H1 (cell line): ENCODE results near the gene TMA7B. TPM values are rescaled to one million over a fixed set of nuclear protein-coding genes. Genes with fewer than 3 reads are reported as not detected.

ENCODE experiments used
- CTCF ChIA-PET: fragments of 300-600 bp; sonication (Branson Sonifier 250); formaldehyde crosslinking; loops from one replicate; lab custom pipeline; 2021; ENCODE audit not compliant: partially characterized antibody; lab: Charles Lee
- POLR2A ChIA-PET: fragments of 300-600 bp; sonication (Branson Sonifier 250); formaldehyde crosslinking; loops from one replicate; lab custom pipeline; 2021; ENCODE audit warnings: inconsistent platforms; ENCODE audit not compliant: partially characterized antibody; lab: Charles Lee
- DNase-seq, 2 experiments: peaks; one replicate each; pipeline versions ENCODE4 v3.0.0 to v3.0.0-alpha.2; 2010 to 2022; ENCODE audit warnings: low spot score in 2 of 2, low read depth in 1 of 2, mixed read lengths in 1 of 2
- FAIRE-seq: peaks from 2 replicates; lab custom pipeline; 2011; peaks lifted over from hg19 to GRCh38; lab: Jason Lieb, UNC
- H2AFZ ChIP-seq: 2 replicates; pipeline ENCODE4 v1.8.1; 2012; ENCODE audit warnings: low read length, inconsistent platforms
- H2AK5ac ChIP-seq: 2 replicates; pipeline ENCODE4 v1.6.1; 2013; ENCODE audit warnings: low read depth, low read length
- H2BK120ac ChIP-seq: replicated peaks from 2 replicates; pipeline ENCODE3; 2013; ENCODE audit warnings: low read depth, low read length, inconsistent platforms
- H2BK12ac ChIP-seq: 2 replicates; pipeline ENCODE4 v1.6.1; 2013; ENCODE audit warnings: low read depth, low read length
- H2BK15ac ChIP-seq: 2 replicates; pipeline ENCODE4 v1.6.1; 2013; ENCODE audit warnings: low read length
- H2BK20ac ChIP-seq: 2 replicates; pipeline ENCODE4 v1.6.1; 2013; ENCODE audit warnings: low read length
- H2BK5ac ChIP-seq: 2 replicates; pipeline ENCODE4 v1.6.1; 2013; ENCODE audit warnings: low read depth, low read length
- H3K14ac ChIP-seq: 2 replicates; pipeline ENCODE4 v1.6.1; 2013; ENCODE audit warnings: inconsistent platforms; ENCODE audit not compliant: insufficient read length
- H3K18ac ChIP-seq: 2 replicates; pipeline ENCODE4 v1.6.1; 2013; ENCODE audit warnings: low read length; ENCODE audit errors: extremely low read depth
- H3K23ac ChIP-seq: 2 replicates; pipeline ENCODE4 v1.6.1; 2013; ENCODE audit warnings: inconsistent platforms; ENCODE audit not compliant: insufficient read length
- H3K23me2 ChIP-seq: 2 replicates; pipeline ENCODE4 v1.6.1; 2013; ENCODE audit warnings: low read depth, low read length
- H3K27ac ChIP-seq: 2 replicates; pipeline ENCODE4 v1.6.1; 2011; ENCODE audit warnings: low read depth, low read length, inconsistent platforms
- H3K27me3 ChIP-seq, 4 experiments: replicated peaks in 1 of 4; 1 replicate in 1 of 4; 2 replicates in 3 of 4; pipeline versions ENCODE4 v1.6.1 to v1.8.1; 2011 to 2013; ENCODE audit warnings: low read length in 3 of 4, mild to moderate bottlenecking in 3 of 4, inconsistent platforms in 2 of 4, mixed read lengths in 2 of 4, moderate library complexity in 1 of 4; ENCODE audit not compliant: control insufficient read depth in 3 of 4, insufficient read depth in 3 of 4; ENCODE audit errors: extremely low read depth in 1 of 4
- H3K36me3 ChIP-seq, 4 experiments: 2 replicates each; pipeline versions ENCODE4 v1.6.1 to v1.8.1; 2011 to 2013; ENCODE audit warnings: mild to moderate bottlenecking in 4 of 4, low read length in 3 of 4, moderate library complexity in 2 of 4, control low read depth in 1 of 4, inconsistent platforms in 1 of 4; ENCODE audit not compliant: insufficient read depth in 4 of 4, control insufficient read depth in 2 of 4
- H3K4ac ChIP-seq: replicated peaks from 2 replicates; pipeline ENCODE3; 2013; ENCODE audit warnings: low read length, low read depth, mixed read lengths, inconsistent platforms; ENCODE audit not compliant: insufficient read length
- H3K4me1 ChIP-seq, 4 experiments: replicated peaks in 1 of 4; 1 replicate in 1 of 4; 2 replicates in 3 of 4; pipeline versions ENCODE4 v1.6.1 to v1.8.1; 2011 to 2013; ENCODE audit warnings: low read length in 3 of 4, inconsistent platforms in 2 of 4, mixed read lengths in 1 of 4; ENCODE audit not compliant: insufficient read depth in 4 of 4, control insufficient read depth in 3 of 4
- H3K4me2 ChIP-seq, 2 experiments: 2 replicates each; pipeline versions ENCODE4 v1.6.1 to v1.8.1; 2011 to 2013; ENCODE audit warnings: low read depth in 2 of 2, low read length in 2 of 2, control low read depth in 1 of 2, inconsistent platforms in 1 of 2, mild to moderate bottlenecking in 1 of 2; ENCODE audit not compliant: insufficient read depth in 1 of 2
- H3K4me3 ChIP-seq, 4 experiments: fragments of 200-600, 300-600 bp in 1 of 4; sonication (generic), shearing (Covaris generic), sonication (Bioruptor Twin) in 1 of 4; 2 replicates each; pipeline versions ENCODE4 v1.5.1 to v1.8.1; 2011 to 2016; ENCODE audit warnings: low read length in 4 of 4, low read depth in 3 of 4, control low read depth in 2 of 4, inconsistent platforms in 2 of 4, mild to moderate bottlenecking in 2 of 4, mixed read lengths in 1 of 4, moderate library complexity in 1 of 4; ENCODE audit not compliant: insufficient read depth in 2 of 4; ENCODE audit errors: extremely low read depth in 1 of 4
- H3K56ac ChIP-seq: replicated peaks from 2 replicates; pipeline ENCODE3; 2013; ENCODE audit warnings: low read depth, mild to moderate bottlenecking, mixed read lengths, low read length, inconsistent platforms; ENCODE audit not compliant: insufficient read length
- H3K79me1 ChIP-seq: 2 replicates; pipeline ENCODE4 v1.6.1; 2013; ENCODE audit warnings: low read depth, low read length, control low read depth
- H3K79me2 ChIP-seq, 2 experiments: 2 replicates each; pipeline versions ENCODE4 v1.6.1 to v1.8.1; 2012 to 2013; ENCODE audit warnings: low read length in 2 of 2, mild to moderate bottlenecking in 2 of 2, inconsistent platforms in 1 of 2; ENCODE audit not compliant: insufficient read depth in 2 of 2, control insufficient read depth in 1 of 2
- H3K9ac ChIP-seq, 4 experiments: replicated peaks in 1 of 4; 1 replicate in 1 of 4; 2 replicates in 3 of 4; pipeline versions ENCODE4 v1.6.1 to v1.8.1; 2011 to 2013; ENCODE audit warnings: low read depth in 3 of 4, low read length in 3 of 4, control low read depth in 2 of 4, mild to moderate bottlenecking in 2 of 4, moderate library complexity in 2 of 4, inconsistent platforms in 1 of 4; ENCODE audit errors: extremely low read depth in 1 of 4
- H3K9me3 ChIP-seq, 2 experiments: 2 replicates each; pipeline versions ENCODE4 v1.6.1 to v1.8.1; 2012 to 2013; ENCODE audit warnings: mild to moderate bottlenecking in 2 of 2, moderate library complexity in 2 of 2, control low read depth in 1 of 2, inconsistent platforms in 1 of 2, low read depth in 1 of 2, low read length in 1 of 2, mixed read lengths in 1 of 2; ENCODE audit not compliant: insufficient read depth in 2 of 2
- H4K20me1 ChIP-seq, 2 experiments: replicated peaks in 1 of 2; 2 replicates each; pipeline versions ENCODE3 to v1.8.1; 2011 to 2013; ENCODE audit warnings: inconsistent platforms in 2 of 2, low read length in 2 of 2, mild to moderate bottlenecking in 1 of 2; ENCODE audit not compliant: insufficient read depth in 2 of 2, control insufficient read depth in 1 of 2
- H4K5ac ChIP-seq: 2 replicates; pipeline ENCODE4 v1.6.1; 2013; ENCODE audit warnings: low read length, low read depth, mixed read lengths, inconsistent platforms; ENCODE audit not compliant: insufficient read length
- H4K8ac ChIP-seq: 2 replicates; pipeline ENCODE4 v1.8.0; 2013; ENCODE audit warnings: mild to moderate bottlenecking, moderate library complexity, low read length, inconsistent platforms; ENCODE audit not compliant: insufficient read depth; ENCODE audit errors: extremely low read depth
- H4K91ac ChIP-seq: replicated peaks from 2 replicates; pipeline ENCODE3; 2013; ENCODE audit warnings: low read length, mixed read lengths, inconsistent platforms; ENCODE audit not compliant: insufficient read length
- BRCA1 ChIP-seq: IDR thresholded peaks from 2 replicates; pipeline ENCODE4 v1.6.1; 2012; ENCODE audit warnings: low read depth, low read length, improper control_type of control experiment
- CHD1 ChIP-seq: IDR thresholded peaks from 2 replicates; pipeline ENCODE4 v1.6.1; 2012; ENCODE audit warnings: low read depth, low read length, improper control_type of control experiment
- HDAC6 ChIP-seq: IDR thresholded peaks from one replicate; pipeline ENCODE4 v1.7.1; 2012; ENCODE audit warnings: low read depth, mild to moderate bottlenecking, inconsistent platforms, low read length, moderate library complexity
- JUN ChIP-seq: IDR thresholded peaks from 2 replicates; pipeline ENCODE4 v1.6.1; 2011; ENCODE audit warnings: low read depth, mild to moderate bottlenecking, improper control_type of control experiment, low read length
- JUND ChIP-seq: IDR thresholded peaks from 2 replicates; pipeline ENCODE4 v1.6.1; 2011; ENCODE audit warnings: mild to moderate bottlenecking, improper control_type of control experiment, low read length
- KDM5A ChIP-seq: fragments of 200-600 bp; IDR thresholded peaks from 2 replicates; pipeline ENCODE4 v1.7.1; 2012; ENCODE audit warnings: mild to moderate bottlenecking, low read length, inconsistent platforms, mixed read lengths
- RXRA ChIP-seq: IDR thresholded peaks from 2 replicates; pipeline ENCODE4 v1.6.1; 2011; ENCODE audit warnings: low read depth, mild to moderate bottlenecking, low read length, moderate library complexity; ENCODE audit not compliant: insufficient read depth
- TAF7 ChIP-seq: optimal IDR thresholded peaks from 2 replicates; pipeline ENCODE3; 2011; ENCODE audit warnings: low read depth, mild to moderate bottlenecking, inconsistent platforms, low read length, moderate library complexity, borderline replicate concordance
- WGBS, 2 experiments: shearing (Covaris generic) in 1 of 2; methylation state at CpG; one replicate each; pipeline versions ENCODE4 v1.1.6 to v1.1.7; 2013 to 2015; ENCODE audit warnings: low lambda C conversion rate in 2 of 2, mixed read lengths in 2 of 2, inconsistent platforms in 1 of 2, low coverage in 1 of 2, missing lambda C conversion rate in 1 of 2; ENCODE audit not compliant: insufficient replicate concordance in 2 of 2, insufficient coverage in 1 of 2, insufficient read length in 1 of 2; ENCODE audit errors: extremely low coverage in 1 of 2, missing lambda C conversion rate in 1 of 2; 5-methylcytosine and 5-hydroxymethylcytosine counted together
- polyA plus RNA-seq, 7 experiments: library from polyadenylated mRNA; depleted of rRNA in 3 of 7; stranded (reverse) in 5 of 7; unstranded in 2 of 7; fragments of >200 nt in 5 of 7; fragments of 200-250 nt in 2 of 7; gene quantifications; 1 replicate in 5 of 7; 2 replicates in 1 of 7; 4 replicates in 1 of 7; pipeline versions ENCODE4 v1.2.1 to v1.2.3, GENCODE V29; 2011 to 2013; ENCODE audit warnings: missing spikeins in 2 of 7, mixed read lengths in 2 of 7
- total RNA-seq: library from RNA; stranded (reverse); fragmentation: NEBNext Ultra II Directional; extraction: Animal tissue kit (Norgen Biotek cat#: 25700); gene quantifications from 2 replicates; pipeline ENCODE4 v1.2.1, GENCODE V29; 2021
- TF ChIP-seq, protein P1 (sequence below): IDR thresholded peaks from 2 replicates; pipeline ENCODE4 v1.6.1; 2012; ENCODE audit warnings: inconsistent platforms
- TF ChIP-seq, protein P2 (sequence below): IDR thresholded peaks from 2 replicates; pipeline ENCODE4 v1.6.1; 2012; ENCODE audit warnings: inconsistent platforms
- TF ChIP-seq, protein P3 (sequence below), 3 experiments: IDR thresholded peaks; 1 replicate in 2 of 3; 2 replicates in 1 of 3; pipeline versions ENCODE4 v1.5.1 to v1.6.1; 2011; ENCODE audit warnings: low read length in 3 of 3, mild to moderate bottlenecking in 3 of 3, inconsistent platforms in 2 of 3, low read depth in 1 of 3, moderate library complexity in 1 of 3; ENCODE audit not compliant: insufficient read depth in 1 of 3; ENCODE audit errors: control extremely low read depth in 1 of 3

The TMA7B gene
- total and polyA plus RNA-seq, 2 of the 8 experiments (the other 6 are each of a cell fraction or from before 2014, with no cell fraction given) = not detected

DNA sequence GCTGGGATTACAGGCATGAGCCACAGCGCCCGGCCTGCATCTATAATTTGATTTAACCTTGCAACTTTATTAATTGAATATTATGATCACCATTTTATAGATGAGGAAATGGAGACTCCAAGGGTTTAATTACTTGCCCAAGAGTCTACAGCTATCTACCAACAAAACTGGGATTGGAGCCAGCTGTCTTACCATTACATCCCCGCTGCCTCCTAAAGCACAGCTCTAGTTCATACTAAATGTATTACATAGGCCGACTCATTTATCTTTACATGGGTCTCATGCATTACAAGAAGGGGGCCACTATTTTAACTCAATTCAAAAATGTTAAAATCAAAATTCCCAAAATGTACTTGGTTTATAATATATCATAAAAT, 14.1 kb upstream of the TMA7B start:
- Histone ChIP-seq H2BK120ac (no peak overlapping the region), H3K4ac (no peak overlapping the region), H2BK15ac (no peak overlapping the region), H3K56ac (no peak overlapping the region), H2AK5ac (no peak overlapping the region), H4K91ac (no peak overlapping the region), H3K27me3 (no peaks in the 10 kb centered on the region; a peak in 1 of 7 replicates), H4K20me1 (no peaks in the 10 kb centered on the region), H2BK20ac (no peak overlapping the region), H4K8ac (no peak overlapping the region), H3K9ac (no peak overlapping the region), H3K79me2 (no peaks in the 10 kb centered on the region), H4K5ac (no peak overlapping the region), H2BK12ac (no peak overlapping the region), H3K9me3 (no peaks in the 10 kb centered on the region), H3K79me1 (no peaks in the 10 kb centered on the region), H3K23ac (no peak overlapping the region), H3K4me3 (no peak overlapping the region), H2AFZ (no peak overlapping the region), H3K23me2 (no peaks in the 10 kb centered on the region), H3K18ac (no peak overlapping the region), H3K4me1 (peaks cover 8 to 23% (median 14%) of the 10 kb centered on the region in 4 experiments; a peak in 5 of 7 replicates), H2BK5ac (no peak overlapping the region), H3K36me3 (no peaks in the 10 kb centered on the region), H3K4me2 (no peak overlapping the region), H3K27ac (no peak overlapping the region), H3K14ac (no peak overlapping the region)
- CTCF ChIA-PET = interaction anchor here (0.6 to 7.0 kb wide), 8 partner anchors 8 to 709 kb away, joined by 3 to 66 read pairs (median 4); partner anchors contain the start of gene TMA7B
- DNase-seq (no peak), FAIRE-seq (no peak)
- POLR2A ChIA-PET = interaction anchor here (0.6 kb wide), 1 partner anchor 20 kb away, joined by 3 read pairs; no protein-coding TSS in a partner anchor
- 99% methylated on average over 4 of the region's 4 CpGs; no CpG with 5 or more reads in 1 of the 2 experiments for WGBS, 2 experiments
- TF ChIP-seq RXRA = no peak
- TF ChIP-seq CHD1 = no peak
- no peak for TF ChIP-seq BRCA1
- no peak for TF ChIP-seq HDAC6
- TF ChIP-seq KDM5A = no peak
- TF ChIP-seq, protein P1, sequence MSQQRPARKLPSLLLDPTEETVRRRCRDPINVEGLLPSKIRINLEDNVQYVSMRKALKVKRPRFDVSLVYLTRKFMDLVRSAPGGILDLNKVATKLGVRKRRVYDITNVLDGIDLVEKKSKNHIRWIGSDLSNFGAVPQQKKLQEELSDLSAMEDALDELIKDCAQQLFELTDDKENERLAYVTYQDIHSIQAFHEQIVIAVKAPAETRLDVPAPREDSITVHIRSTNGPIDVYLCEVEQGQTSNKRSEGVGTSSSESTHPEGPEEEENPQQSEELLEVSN = no peak
- no peak for TF ChIP-seq JUND
- TF ChIP-seq, protein P2, sequence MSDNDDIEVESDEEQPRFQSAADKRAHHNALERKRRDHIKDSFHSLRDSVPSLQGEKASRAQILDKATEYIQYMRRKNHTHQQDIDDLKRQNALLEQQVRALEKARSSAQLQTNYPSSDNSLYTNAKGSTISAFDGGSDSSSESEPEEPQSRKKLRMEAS = no peak
- TF ChIP-seq TAF7 = no peak
- TF ChIP-seq, protein P3, sequence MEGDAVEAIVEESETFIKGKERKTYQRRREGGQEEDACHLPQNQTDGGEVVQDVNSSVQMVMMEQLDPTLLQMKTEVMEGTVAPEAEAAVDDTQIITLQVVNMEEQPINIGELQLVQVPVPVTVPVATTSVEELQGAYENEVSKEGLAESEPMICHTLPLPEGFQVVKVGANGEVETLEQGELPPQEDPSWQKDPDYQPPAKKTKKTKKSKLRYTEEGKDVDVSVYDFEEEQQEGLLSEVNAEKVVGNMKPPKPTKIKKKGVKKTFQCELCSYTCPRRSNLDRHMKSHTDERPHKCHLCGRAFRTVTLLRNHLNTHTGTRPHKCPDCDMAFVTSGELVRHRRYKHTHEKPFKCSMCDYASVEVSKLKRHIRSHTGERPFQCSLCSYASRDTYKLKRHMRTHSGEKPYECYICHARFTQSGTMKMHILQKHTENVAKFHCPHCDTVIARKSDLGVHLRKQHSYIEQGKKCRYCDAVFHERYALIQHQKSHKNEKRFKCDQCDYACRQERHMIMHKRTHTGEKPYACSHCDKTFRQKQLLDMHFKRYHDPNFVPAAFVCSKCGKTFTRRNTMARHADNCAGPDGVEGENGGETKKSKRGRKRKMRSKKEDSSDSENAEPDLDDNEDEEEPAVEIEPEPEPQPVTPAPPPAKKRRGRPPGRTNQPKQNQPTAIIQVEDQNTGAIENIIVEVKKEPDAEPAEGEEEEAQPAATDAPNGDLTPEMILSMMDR (IDR thresholded peaks at IDR 0.05; ENCODE audit: control extremely low read depth in 1 of 3, insufficient read depth in 1 of 3, low read depth in 1 of 3, low read length in 3 of 3) = no peak
- no peak for TF ChIP-seq JUN
